ENCODE measurements around the gene CAPN13. TPM values are rescaled to one million over a fixed set of nuclear protein-coding genes. Genes with fewer than 3 reads are reported as not detected.

Gene CAPN13
- total and polyA plus RNA-seq, 2 experiments from 2014 or later, result 0.50 to 0.94 TPM

GRCh38 chr2:30678410-30679137, 128.7 kb downstream of the CAPN13 start (continued):
- TF ChIP-seq REST (IDR thresholded peaks at IDR 0.05; ENCODE audit: unreplicated experiment) (no peak), CREB1 (CRISPR knock-in tag; IDR thresholded peaks at IDR 0.05; ENCODE audit: low read depth) (no peak)

GRCh38 chr2:30677861-30678385, 129.3 kb downstream of the CAPN13 start:
- H3K4me3 ChIP-seq, result no peak overlapping the region
- H3K4me1 ChIP-seq (ENCODE audit: insufficient read depth), result no peaks in the 10 kb centered on the region
- H3K9me2 ChIP-seq (ENCODE audit: insufficient read depth), result no peaks in the 10 kb centered on the region
- H3K27me3 ChIP-seq (ENCODE audit: insufficient read depth), result no peaks in the 10 kb centered on the region
- H2AFZ ChIP-seq, result no peak overlapping the region
- H3K27me3 Mint-ChIP-seq (ENCODE audit: insufficient read depth, low read depth, poor library complexity), result peaks cover 2% of the 10 kb centered on the region
- no peaks in the 10 kb centered on the region for H3K79me2 ChIP-seq (replicated peaks; ENCODE audit: insufficient read depth)
- H3K4me3 Mint-ChIP-seq, result no peak overlapping the region
- H3K36me3 ChIP-seq (ENCODE audit: insufficient read depth), result no peaks in the 10 kb centered on the region
- DNase-seq (ENCODE audit: low spot score) (no peak), ATAC-seq (no peak)
- H3K9me3 Mint-ChIP-seq, result no peaks in the 10 kb centered on the region
- no peak overlapping the region for H3K27ac Mint-ChIP-seq
- no peak overlapping the region for H3K27ac ChIP-seq (ENCODE audit: low read depth)
- TF ChIP-seq CTCF (conservative IDR thresholded peaks at IDR 0.05; ENCODE audit: low read depth in 2 of 2), result 0 out of 4 replicates have a peak, but pooled peaks of 1 of the 2 experiments have one; percentile 0
- TF ChIP-seq EZH2 (IDR thresholded peaks at IDR 0.05; ENCODE audit: low read depth, unreplicated experiment), result no peak
- no peaks in the 10 kb centered on the region for H4K20me1 ChIP-seq (replicated peaks; ENCODE audit: insufficient read depth)
- H3K4me2 ChIP-seq, result no peak overlapping the region
- no peaks in the 10 kb centered on the region for H3K4me1 Mint-ChIP-seq
- H3F3A ChIP-seq (replicated peaks; ENCODE audit: low read depth), result no peaks in the 10 kb centered on the region
- H3K36me3 Mint-ChIP-seq (ENCODE audit: low read depth), result no peaks in the 10 kb centered on the region

DNA sequence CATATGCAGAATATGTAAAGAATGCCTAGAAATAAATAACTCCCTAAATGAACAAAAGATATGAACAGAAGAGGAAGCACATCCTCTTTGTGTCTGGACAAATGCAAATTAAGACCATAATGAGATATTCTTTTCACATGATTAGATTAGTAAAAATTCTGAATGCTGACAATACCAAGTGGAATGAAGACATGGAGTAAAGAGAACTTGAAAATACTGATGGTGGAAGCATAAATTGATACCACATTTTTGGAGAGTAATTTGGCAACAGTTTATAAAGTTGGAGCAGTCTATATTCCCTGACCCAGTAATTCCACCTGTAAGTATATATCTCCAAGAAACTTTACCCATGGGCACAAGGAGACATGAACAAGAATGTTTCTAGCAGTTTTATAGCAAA, 130.0 kb downstream of the CAPN13 start:
- H3K27me3 Mint-ChIP-seq (ENCODE audit: insufficient read depth, low read depth, poor library complexity), result no peaks in the 10 kb centered on the region
- no peak overlapping the region for H3K4me3 Mint-ChIP-seq
- Histone ChIP-seq H3K4me3 (no peak overlapping the region), H3F3A (replicated peaks; ENCODE audit: low read depth) (no peaks in the 10 kb centered on the region), H3K9me2 (ENCODE audit: insufficient read depth) (no peaks in the 10 kb centered on the region), H3K4me2 (no peak overlapping the region), H3K27ac (ENCODE audit: low read depth) (no peak overlapping the region), H4K20me1 (replicated peaks; ENCODE audit: insufficient read depth) (no peaks in the 10 kb centered on the region), H3K4me1 (ENCODE audit: insufficient read depth) (no peaks in the 10 kb centered on the region), H2AFZ (no peak overlapping the region), H3K27me3 (ENCODE audit: insufficient read depth) (no peaks in the 10 kb centered on the region), H3K36me3 (ENCODE audit: insufficient read depth) (no peaks in the 10 kb centered on the region), H3K79me2 (replicated peaks; ENCODE audit: insufficient read depth) (no peaks in the 10 kb centered on the region)
- no peaks in the 10 kb centered on the region for H3K4me1 Mint-ChIP-seq
- no peak for ATAC-seq
- no peak overlapping the region for H3K27ac Mint-ChIP-seq
- H3K36me3 Mint-ChIP-seq (ENCODE audit: low read depth), result no peaks in the 10 kb centered on the region
- H3K9me3 Mint-ChIP-seq, result 0 out of 3 replicates have a peak, but pooled peaks cover 1% of the 10 kb centered on the region
- DNase-seq (ENCODE audit: low spot score), result no peak
- no peak for TF ChIP-seq EZH2 (IDR thresholded peaks at IDR 0.05; ENCODE audit: low read depth, unreplicated experiment)
- TF ChIP-seq NANOG (IDR thresholded peaks at IDR 0.05; ENCODE audit: borderline replicate concordance), result no peak
- TF ChIP-seq ZNF462 (CRISPR knock-in tag; IDR thresholded peaks at IDR 0.05), result no peak
